HepG2 (cell line): ENCODE results near the gene KANSL1. TPM values are rescaled to one million over a fixed set of nuclear protein-coding genes. Genes with fewer than 3 reads are reported as not detected.

Experiments
- ATAC-seq: fragments of 200-7000 bp; cut with Tn5 transposase; 3 replicates; pipeline ENCODE4 v1.9.1; 2020; ENCODE audit warnings: mild to moderate bottlenecking, moderate library complexity
- BruUV-seq: library from RNA; stranded (reverse); fragments of 400-500 nt; replicated peaks from 2 replicates; lab custom pipeline; 2021; lab: Mats Ljungman, UMichigan
- CTCF ChIA-PET: fragments of 300-600 bp; formaldehyde crosslinking; extraction: SDS; loops from one replicate; lab custom pipeline; 2021; ENCODE audit warnings: low total read pairs, inconsistent platforms, low intra/inter-chr PET ratio; lab: Yijun Ruan, JAX
- POLR2A ChIA-PET: fragments of 350-600 bp; sonication (Branson Sonifier 250); formaldehyde crosslinking; loops from one replicate; lab custom pipeline; 2020; ENCODE audit warnings: antibody characterized with exemption, inconsistent platforms; lab: Yijun Ruan, JAX
- DNase-seq: peaks from one replicate; pipeline ENCODE4 v3.0.0-alpha.2; 2015; ENCODE audit warnings: low spot score
- FAIRE-seq: peaks from 3 replicates; lab custom pipeline; 2011; peaks lifted over from hg19 to GRCh38; lab: Jason Lieb, UNC
- H2AFZ ChIP-seq: one replicate; pipeline ENCODE4 v1.6.1; 2011; ENCODE audit warnings: low read length, inconsistent platforms
- H3K27ac ChIP-seq: fragments of 300-600 bp; 3 replicates; pipeline ENCODE4 v1.8.0; 2011; ENCODE audit warnings: mixed run types, mild to moderate bottlenecking, mixed read lengths, low read length, inconsistent platforms; ENCODE audit not compliant: insufficient read depth; ENCODE audit errors: extremely low read length
- H3K27me3 ChIP-seq, 2 experiments: fragments of 200-600 bp in 1 of 2; 2 replicates in 1 of 2; 3 replicates in 1 of 2; pipeline versions ENCODE4 v1.6.0 to v1.8.0; 2011; ENCODE audit warnings: low read length in 2 of 2, mild to moderate bottlenecking in 2 of 2, moderate library complexity in 2 of 2, inconsistent platforms in 1 of 2; ENCODE audit not compliant: insufficient read depth in 2 of 2, control insufficient read depth in 1 of 2
- H3K36me3 ChIP-seq, 2 experiments: fragments of 200-600 bp in 1 of 2; replicated peaks in 1 of 2; 2 replicates in 1 of 2; 3 replicates in 1 of 2; pipeline versions ENCODE4 v1.5.1 to v1.8.0; 2011; ENCODE audit warnings: low read length in 2 of 2, inconsistent platforms in 1 of 2; ENCODE audit not compliant: insufficient read depth in 2 of 2, control insufficient read depth in 1 of 2
- H3K4me1 ChIP-seq: 2 replicates; pipeline ENCODE4 v1.5.1; 2012; ENCODE audit warnings: low read length, inconsistent platforms; ENCODE audit not compliant: insufficient read depth
- H3K4me2 ChIP-seq: 2 replicates; pipeline ENCODE4 v1.6.0; 2011; ENCODE audit warnings: low read depth, low read length, inconsistent platforms
- H3K4me3 ChIP-seq, 3 experiments: fragments of 200-600 bp in 1 of 3; sonication (generic), shearing (Covaris generic) in 1 of 3; replicated peaks in 1 of 3; 2 replicates each; pipeline ENCODE4 v1.5.1; 2011 to 2016; ENCODE audit warnings: low read length in 3 of 3, inconsistent platforms in 2 of 3, low read depth in 2 of 3, mild to moderate bottlenecking in 2 of 3, control low read depth in 1 of 3, mixed read lengths in 1 of 3; ENCODE audit not compliant: insufficient read depth in 1 of 3
- H3K79me2 ChIP-seq: one replicate; pipeline ENCODE4 v1.6.1; 2011; ENCODE audit warnings: low read length, inconsistent platforms; ENCODE audit not compliant: insufficient read depth
- H3K9ac ChIP-seq: 2 replicates; pipeline ENCODE4 v1.6.0; 2011; ENCODE audit warnings: mild to moderate bottlenecking, low read depth, low read length, inconsistent platforms; ENCODE audit not compliant: insufficient read depth
- H3K9me3 ChIP-seq: 2 replicates; pipeline ENCODE4 v1.5.1; 2012; ENCODE audit warnings: mild to moderate bottlenecking, low read length
- H4K20me1 ChIP-seq: 2 replicates; pipeline ENCODE4 v1.6.0; 2011; ENCODE audit warnings: inconsistent platforms, mild to moderate bottlenecking, low read length, moderate library complexity; ENCODE audit not compliant: insufficient read depth
- IKZF1 ChIP-seq: fragments of 450-650 bp; IDR thresholded peaks from 2 replicates; pipeline ENCODE4 v1.7.1; 2016
- KDM6A ChIP-seq: IDR thresholded peaks from 2 replicates; pipeline ENCODE4 v1.6.1; 2016; ENCODE audit warnings: low read depth
- MAF1 ChIP-seq: sonication (generic); formaldehyde crosslinking; IDR thresholded peaks from 2 replicates; pipeline ENCODE4 v1.5.0; 2020; ENCODE audit warnings: missing genetic modification reagents, borderline replicate concordance
- TARDBP ChIP-seq: sonication (generic); formaldehyde crosslinking; IDR thresholded peaks from 2 replicates; pipeline ENCODE4 v1.8.0; 2022; ENCODE audit warnings: mild to moderate bottlenecking, missing genetic modification reagents
- ZC3H4 ChIP-seq: sonication (generic); formaldehyde crosslinking; IDR thresholded peaks from 2 replicates; pipeline ENCODE4 v1.4.0; 2020; ENCODE audit warnings: missing genetic modification reagents, borderline replicate concordance
- ZNF124 ChIP-seq: sonication (generic); formaldehyde crosslinking; IDR thresholded peaks from 2 replicates; pipeline ENCODE4 v1.4.0; 2020; ENCODE audit warnings: missing genetic modification reagents
- ZNF629 ChIP-seq: sonication (generic); formaldehyde crosslinking; conservative IDR thresholded peaks from 2 replicates; pipeline ENCODE4 v1.5.0; 2020; ENCODE audit warnings: missing genetic modification reagents
- ZNF660 ChIP-seq: sonication (generic); formaldehyde crosslinking; IDR thresholded peaks from 2 replicates; pipeline ENCODE4 v1.5.1; 2020; ENCODE audit warnings: mild to moderate bottlenecking, low read depth, missing genetic modification reagents, borderline replicate concordance
- ZNF883 ChIP-seq: sonication (generic); formaldehyde crosslinking; IDR thresholded peaks from 2 replicates; pipeline ENCODE4 v1.5.1; 2020; ENCODE audit warnings: mild to moderate bottlenecking, missing genetic modification reagents; ENCODE audit errors: not compliant biosample characterization
- WGBS: methylation state at CpG from one replicate; pipeline ENCODE4 v1.1.6; 2017; ENCODE audit warnings: low lambda C conversion rate; 5-methylcytosine and 5-hydroxymethylcytosine counted together
- in situ Hi-C: cut with HindIII; loops from 2 replicates; pipeline ENCODE4 v1.10.0; 2017; ENCODE audit warnings: low pct_unique_long_range_greater_than_20kb; ENCODE audit not compliant: extremely low pct_ligation_motif_present
- intact Hi-C: fragments of 100-400 bp; cut with micrococcal nuclease; formaldehyde crosslinking; loops from one replicate; pipeline ENCODE4 v1.10.0; 2022; ENCODE audit not compliant: unreplicated experiment
- polyA plus RNA-seq, 8 experiments: library from polyadenylated mRNA; depleted of rRNA in 3 of 8; stranded (reverse) in 7 of 8; unstranded in 1 of 8; fragments of >200 nt; fragmentation: Illumina TruSeq in 4 of 8; extraction: Trizol in 4 of 8; gene quantifications; 2 replicates each; pipeline versions ENCODE4 v1.2.1 to v1.2.3, GENCODE V29; 2011 to 2016; ENCODE audit warnings: low read depth in 4 of 8, missing spikeins in 1 of 8, mixed read lengths in 1 of 8; ENCODE audit not compliant: insufficient read depth in 1 of 8
- total RNA-seq, 5 experiments: library from RNA; depleted of rRNA; stranded (reverse); fragments of >200 nt; fragmentation: Illumina TruSeq; extraction: Trizol; gene quantifications; 2 replicates each; pipeline ENCODE4 v1.2.3, GENCODE V29; 2016; ENCODE audit warnings: low read depth in 1 of 5
- TF ChIP-seq, protein P1 (sequence below): sonication (generic); formaldehyde crosslinking; IDR thresholded peaks from 2 replicates; pipeline ENCODE4 v1.4.0; 2020; ENCODE audit warnings: mild to moderate bottlenecking, low read depth, missing genetic modification reagents
- TF ChIP-seq, protein P2 (sequence below): sonication (generic); formaldehyde crosslinking; IDR thresholded peaks from 2 replicates; pipeline ENCODE4 v1.5.1; 2020; ENCODE audit warnings: mild to moderate bottlenecking, missing genetic modification reagents
- TF ChIP-seq, protein P3 (sequence below): IDR thresholded peaks from 2 replicates; pipeline ENCODE4 v1.6.1; 2016; ENCODE audit warnings: missing genetic modification reagents, missing compliant biosample characterization
- TF ChIP-seq, protein P4 (sequence below): fragments of 450-650 bp; IDR thresholded peaks from 2 replicates; pipeline ENCODE4 v1.6.1; 2017
- TF ChIP-seq, protein P5 (sequence below): IDR thresholded peaks from 2 replicates; pipeline ENCODE4 v1.6.1; 2016
- TF ChIP-seq, protein P6 (sequence below): IDR thresholded peaks from 2 replicates; pipeline ENCODE4 v1.6.1; 2012; ENCODE audit warnings: low read length, improper control_type of control experiment

KANSL1 gene
- total and polyA plus RNA-seq, 2 of the 13 experiments (the other 11 are each of a cell fraction or from before 2014, with no cell fraction given), result 24.0 to 59.6 TPM

DNA sequence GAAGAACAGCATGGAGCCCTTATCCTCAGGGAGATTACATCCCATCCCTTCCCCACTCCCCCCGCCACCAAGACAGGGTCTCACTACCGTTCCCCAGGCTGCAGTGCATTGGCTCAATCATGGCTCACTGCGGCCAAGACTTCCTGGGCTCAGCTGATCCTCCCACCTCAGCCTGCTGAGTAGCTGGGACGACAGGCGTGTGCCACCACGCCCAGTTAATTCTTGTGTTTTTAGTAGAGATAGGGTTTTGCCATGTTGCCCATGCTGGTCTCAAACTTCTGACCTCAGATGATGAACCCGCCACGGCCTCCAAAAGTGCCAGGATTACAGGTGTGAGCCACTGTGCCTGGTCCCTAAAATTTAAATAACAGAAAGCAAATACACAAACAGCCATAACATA, 145.4 kb downstream of the KANSL1 start:
- Histone ChIP-seq H3K9me3 (no peaks in the 10 kb centered on the region), H2AFZ (no peak overlapping the region), H3K4me1 (peaks cover 23% of the 10 kb centered on the region), H3K27ac (no peak overlapping the region), H3K27me3 (no peaks in the 10 kb centered on the region), H3K36me3 (peaks cover 36 to 79% of the 10 kb centered on the region in 2 experiments), H4K20me1 (0 out of 2 replicates have a peak, but pooled peaks cover 4% of the 10 kb centered on the region), H3K4me2 (no peak overlapping the region), H3K9ac (no peak overlapping the region), H3K79me2 (peaks cover 2% of the 10 kb centered on the region), H3K4me3 (no peak overlapping the region)
- BruUV-seq, result no TSS peak
- intact Hi-C loops (no loop called here), in situ Hi-C loops (no loop called here)
- CTCF ChIA-PET, result interaction anchor here (1.9 kb wide), 1 partner anchor 45 kb away, joined by 4 read pairs; no protein-coding TSS in a partner anchor
- DNase-seq (no peak), FAIRE-seq (no peak), ATAC-seq (no peak)
- 95% methylated on average over 8 of the region's 8 CpGs for WGBS
- POLR2A ChIA-PET, result no interaction called here
- TF ChIP-seq ZNF629 (no peak), IKZF1 (no peak), ZNF660 (CRISPR knock-in tag) (no peak), ZC3H4 (CRISPR knock-in tag) (no peak), KDM6A (CRISPR knock-in tag) (no peak), ZNF124 (CRISPR knock-in tag) (no peak), ZNF883 (CRISPR knock-in tag) (no peak), TARDBP (CRISPR knock-in tag) (no peak), MAF1 (CRISPR knock-in tag) (no peak)
- TF ChIP-seq, protein P1, sequence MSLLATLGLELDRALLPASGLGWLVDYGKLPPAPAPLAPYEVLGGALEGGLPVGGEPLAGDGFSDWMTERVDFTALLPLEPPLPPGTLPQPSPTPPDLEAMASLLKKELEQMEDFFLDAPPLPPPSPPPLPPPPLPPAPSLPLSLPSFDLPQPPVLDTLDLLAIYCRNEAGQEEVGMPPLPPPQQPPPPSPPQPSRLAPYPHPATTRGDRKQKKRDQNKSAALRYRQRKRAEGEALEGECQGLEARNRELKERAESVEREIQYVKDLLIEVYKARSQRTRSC (CRISPR knock-in tag), result no peak
- TF ChIP-seq, protein P2, sequence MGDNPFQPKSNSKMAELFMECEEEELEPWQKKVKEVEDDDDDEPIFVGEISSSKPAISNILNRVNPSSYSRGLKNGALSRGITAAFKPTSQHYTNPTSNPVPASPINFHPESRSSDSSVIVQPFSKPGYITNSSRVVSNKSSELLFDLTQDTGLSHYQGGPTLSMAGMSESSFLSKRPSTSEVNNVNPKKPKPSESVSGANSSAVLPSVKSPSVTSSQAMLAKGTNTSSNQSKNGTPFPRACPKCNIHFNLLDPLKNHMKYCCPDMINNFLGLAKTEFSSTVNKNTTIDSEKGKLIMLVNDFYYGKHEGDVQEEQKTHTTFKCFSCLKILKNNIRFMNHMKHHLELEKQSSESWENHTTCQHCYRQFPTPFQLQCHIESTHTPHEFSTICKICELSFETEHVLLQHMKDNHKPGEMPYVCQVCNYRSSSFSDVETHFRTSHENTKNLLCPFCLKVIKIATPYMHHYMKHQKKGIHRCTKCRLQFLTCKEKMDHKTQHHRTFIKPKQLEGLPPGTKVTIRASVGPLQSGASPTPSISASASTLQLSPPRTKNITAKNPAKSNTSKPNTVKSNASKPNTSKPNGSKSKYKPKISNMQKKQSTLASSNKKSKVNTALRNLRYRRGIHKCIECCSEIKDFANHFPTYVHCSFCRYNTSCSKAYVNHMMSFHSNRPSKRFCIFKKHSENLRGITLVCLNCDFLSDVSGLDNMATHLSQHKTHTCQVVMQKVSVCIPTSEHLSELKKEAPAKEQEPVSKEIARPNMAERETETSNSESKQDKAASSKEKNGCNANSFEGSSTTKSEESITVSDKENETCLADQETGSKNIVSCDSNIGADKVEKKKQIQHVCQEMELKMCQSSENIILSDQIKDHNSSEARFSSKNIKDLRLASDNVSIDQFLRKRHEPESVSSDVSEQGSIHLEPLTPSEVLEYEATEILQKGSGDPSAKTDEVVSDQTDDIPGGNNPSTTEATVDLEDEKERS, result no peak
- TF ChIP-seq, protein P3, sequence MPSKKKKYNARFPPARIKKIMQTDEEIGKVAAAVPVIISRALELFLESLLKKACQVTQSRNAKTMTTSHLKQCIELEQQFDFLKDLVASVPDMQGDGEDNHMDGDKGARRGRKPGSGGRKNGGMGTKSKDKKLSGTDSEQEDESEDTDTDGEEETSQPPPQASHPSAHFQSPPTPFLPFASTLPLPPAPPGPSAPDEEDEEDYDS (CRISPR knock-in tag), result no peak
- TF ChIP-seq, protein P4, sequence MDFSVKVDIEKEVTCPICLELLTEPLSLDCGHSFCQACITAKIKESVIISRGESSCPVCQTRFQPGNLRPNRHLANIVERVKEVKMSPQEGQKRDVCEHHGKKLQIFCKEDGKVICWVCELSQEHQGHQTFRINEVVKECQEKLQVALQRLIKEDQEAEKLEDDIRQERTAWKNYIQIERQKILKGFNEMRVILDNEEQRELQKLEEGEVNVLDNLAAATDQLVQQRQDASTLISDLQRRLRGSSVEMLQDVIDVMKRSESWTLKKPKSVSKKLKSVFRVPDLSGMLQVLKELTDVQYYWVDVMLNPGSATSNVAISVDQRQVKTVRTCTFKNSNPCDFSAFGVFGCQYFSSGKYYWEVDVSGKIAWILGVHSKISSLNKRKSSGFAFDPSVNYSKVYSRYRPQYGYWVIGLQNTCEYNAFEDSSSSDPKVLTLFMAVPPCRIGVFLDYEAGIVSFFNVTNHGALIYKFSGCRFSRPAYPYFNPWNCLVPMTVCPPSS, result no peak
- TF ChIP-seq, protein P5, sequence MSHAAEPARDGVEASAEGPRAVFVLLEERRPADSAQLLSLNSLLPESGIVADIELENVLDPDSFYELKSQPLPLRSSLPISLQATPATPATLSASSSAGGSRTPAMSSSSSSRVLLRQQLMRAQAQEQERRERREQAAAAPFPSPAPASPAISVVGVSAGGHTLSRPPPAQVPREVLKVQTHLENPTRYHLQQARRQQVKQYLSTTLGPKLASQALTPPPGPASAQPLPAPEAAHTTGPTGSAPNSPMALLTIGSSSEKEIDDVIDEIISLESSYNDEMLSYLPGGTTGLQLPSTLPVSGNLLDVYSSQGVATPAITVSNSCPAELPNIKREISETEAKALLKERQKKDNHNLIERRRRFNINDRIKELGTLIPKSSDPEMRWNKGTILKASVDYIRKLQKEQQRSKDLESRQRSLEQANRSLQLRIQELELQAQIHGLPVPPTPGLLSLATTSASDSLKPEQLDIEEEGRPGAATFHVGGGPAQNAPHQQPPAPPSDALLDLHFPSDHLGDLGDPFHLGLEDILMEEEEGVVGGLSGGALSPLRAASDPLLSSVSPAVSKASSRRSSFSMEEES (CRISPR knock-in tag), result no peak
- TF ChIP-seq, protein P6, sequence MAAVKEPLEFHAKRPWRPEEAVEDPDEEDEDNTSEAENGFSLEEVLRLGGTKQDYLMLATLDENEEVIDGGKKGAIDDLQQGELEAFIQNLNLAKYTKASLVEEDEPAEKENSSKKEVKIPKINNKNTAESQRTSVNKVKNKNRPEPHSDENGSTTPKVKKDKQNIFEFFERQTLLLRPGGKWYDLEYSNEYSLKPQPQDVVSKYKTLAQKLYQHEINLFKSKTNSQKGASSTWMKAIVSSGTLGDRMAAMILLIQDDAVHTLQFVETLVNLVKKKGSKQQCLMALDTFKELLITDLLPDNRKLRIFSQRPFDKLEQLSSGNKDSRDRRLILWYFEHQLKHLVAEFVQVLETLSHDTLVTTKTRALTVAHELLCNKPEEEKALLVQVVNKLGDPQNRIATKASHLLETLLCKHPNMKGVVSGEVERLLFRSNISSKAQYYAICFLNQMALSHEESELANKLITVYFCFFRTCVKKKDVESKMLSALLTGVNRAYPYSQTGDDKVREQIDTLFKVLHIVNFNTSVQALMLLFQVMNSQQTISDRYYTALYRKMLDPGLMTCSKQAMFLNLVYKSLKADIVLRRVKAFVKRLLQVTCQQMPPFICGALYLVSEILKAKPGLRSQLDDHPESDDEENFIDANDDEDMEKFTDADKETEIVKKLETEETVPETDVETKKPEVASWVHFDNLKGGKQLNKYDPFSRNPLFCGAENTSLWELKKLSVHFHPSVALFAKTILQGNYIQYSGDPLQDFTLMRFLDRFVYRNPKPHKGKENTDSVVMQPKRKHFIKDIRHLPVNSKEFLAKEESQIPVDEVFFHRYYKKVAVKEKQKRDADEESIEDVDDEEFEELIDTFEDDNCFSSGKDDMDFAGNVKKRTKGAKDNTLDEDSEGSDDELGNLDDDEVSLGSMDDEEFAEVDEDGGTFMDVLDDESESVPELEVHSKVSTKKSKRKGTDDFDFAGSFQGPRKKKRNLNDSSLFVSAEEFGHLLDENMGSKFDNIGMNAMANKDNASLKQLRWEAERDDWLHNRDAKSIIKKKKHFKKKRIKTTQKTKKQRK, result no peak
